Mesenchymal stem cell (in vitro differentiated cells and primary cell): ENCODE data around the gene DENND5B.
A peak's percentile ranks its signal among the peaks of the same experiment; 100 is the strongest.

Source experiments
- DNase-seq: peaks from one replicate; pipeline ENCODE4 v3.0.0-alpha.2; 2013
- H2AFZ ChIP-seq: one replicate; pipeline ENCODE4 v1.6.1; 2013; ENCODE audit warnings: low read depth, mild to moderate bottlenecking, control low read depth, inconsistent platforms, low read length, moderate library complexity
- H2AK5ac ChIP-seq: 2 replicates; pipeline ENCODE4 v1.6.1; 2013; ENCODE audit warnings: low read length, moderate library complexity, mild to moderate bottlenecking, inconsistent platforms; ENCODE audit not compliant: severe bottlenecking
- H2BK120ac ChIP-seq: one replicate; pipeline ENCODE4 v1.6.1; 2013; ENCODE audit warnings: low read depth, mild to moderate bottlenecking, inconsistent platforms, low read length, moderate library complexity
- H2BK12ac ChIP-seq, 2 experiments: one replicate each; pipeline ENCODE4 v1.6.1; 2013; ENCODE audit warnings: inconsistent platforms in 2 of 2, low read length in 2 of 2, mild to moderate bottlenecking in 2 of 2, moderate library complexity in 2 of 2, control low read depth in 1 of 2
- H2BK15ac ChIP-seq: one replicate; pipeline ENCODE4 v1.6.1; 2013; ENCODE audit warnings: mild to moderate bottlenecking, low read depth, inconsistent platforms; ENCODE audit not compliant: poor library complexity, severe bottlenecking
- H2BK5ac ChIP-seq: 2 replicates; pipeline ENCODE4 v1.6.1; 2013; ENCODE audit warnings: low read depth, mild to moderate bottlenecking, low read length, control low read depth, inconsistent platforms; ENCODE audit not compliant: poor library complexity, severe bottlenecking
- H3K14ac ChIP-seq, 2 experiments: one replicate each; pipeline ENCODE4 v1.6.1; 2013; ENCODE audit warnings: inconsistent platforms in 2 of 2, low read length in 2 of 2, control low read depth in 1 of 2, mild to moderate bottlenecking in 1 of 2, moderate library complexity in 1 of 2
- H3K18ac ChIP-seq, 2 experiments: one replicate each; pipeline ENCODE4 v1.6.1; 2013; ENCODE audit warnings: inconsistent platforms in 2 of 2, low read length in 2 of 2, control low read depth in 1 of 2, low read depth in 1 of 2, mild to moderate bottlenecking in 1 of 2
- H3K23ac ChIP-seq, 2 experiments: one replicate each; pipeline ENCODE4 v1.6.1; 2013; ENCODE audit warnings: inconsistent platforms in 2 of 2, low read length in 2 of 2, mild to moderate bottlenecking in 2 of 2, moderate library complexity in 2 of 2, control low read depth in 1 of 2
- H3K27ac ChIP-seq: 2 replicates; pipeline ENCODE4 v1.5.1; 2013; ENCODE audit warnings: mild to moderate bottlenecking, moderate library complexity, low read length, control low read depth, inconsistent platforms; ENCODE audit not compliant: poor library complexity, severe bottlenecking
- H3K27me3 ChIP-seq, 2 experiments: 2 replicates each; pipeline versions ENCODE4 v1.6.1 to v1.7.0; 2013; ENCODE audit warnings: low read length in 2 of 2, mild to moderate bottlenecking in 2 of 2, moderate library complexity in 2 of 2, control low read depth in 1 of 2, inconsistent platforms in 1 of 2; ENCODE audit not compliant: control insufficient read depth in 1 of 2, insufficient read depth in 1 of 2
- H3K36me3 ChIP-seq, 2 experiments: 2 replicates each; pipeline versions ENCODE4 v1.6.1 to v1.7.0; 2013; ENCODE audit warnings: low read length in 2 of 2, control low read depth in 1 of 2, inconsistent platforms in 1 of 2, low read depth in 1 of 2, mild to moderate bottlenecking in 1 of 2; ENCODE audit not compliant: insufficient read depth in 2 of 2, control insufficient read depth in 1 of 2
- H3K4ac ChIP-seq, 2 experiments: one replicate each; pipeline ENCODE4 v1.6.1; 2013; ENCODE audit warnings: inconsistent platforms in 2 of 2, low read length in 2 of 2, mild to moderate bottlenecking in 2 of 2, moderate library complexity in 2 of 2, control low read depth in 1 of 2, low read depth in 1 of 2
- H3K4me1 ChIP-seq: 2 replicates; pipeline ENCODE4 v1.6.1; 2013; ENCODE audit warnings: low read depth, low read length, control low read depth; ENCODE audit not compliant: control insufficient read depth, insufficient read depth
- H3K4me2 ChIP-seq: 2 replicates; pipeline ENCODE4 v1.6.1; 2013; ENCODE audit warnings: low read length, mild to moderate bottlenecking, inconsistent platforms; ENCODE audit not compliant: poor library complexity, severe bottlenecking
- H3K4me3 ChIP-seq, 2 experiments: 2 replicates each; pipeline versions ENCODE4 v1.5.1 to v1.7.0; 2013; ENCODE audit warnings: low read length in 2 of 2, mild to moderate bottlenecking in 2 of 2, control low read depth in 1 of 2, low read depth in 1 of 2; ENCODE audit not compliant: insufficient read depth in 1 of 2
- H3K79me1 ChIP-seq: replicated peaks from 2 replicates; pipeline ENCODE4 v1.6.1; 2013; ENCODE audit warnings: mild to moderate bottlenecking, control low read depth, low read length, inconsistent platforms; ENCODE audit not compliant: poor library complexity, severe bottlenecking
- H3K9ac ChIP-seq: 2 replicates; pipeline ENCODE4 v1.7.0; 2013; ENCODE audit warnings: mild to moderate bottlenecking, low read length, moderate library complexity
- H3K9me3 ChIP-seq: 2 replicates; pipeline ENCODE4 v1.7.0; 2013; ENCODE audit warnings: mild to moderate bottlenecking, low read length; ENCODE audit not compliant: control insufficient read depth
- H4K8ac ChIP-seq: one replicate; pipeline ENCODE4 v1.6.1; 2013; ENCODE audit warnings: inconsistent platforms, mild to moderate bottlenecking, low read length, moderate library complexity
- H4K91ac ChIP-seq: one replicate; pipeline ENCODE4 v1.6.1; 2013; ENCODE audit warnings: mild to moderate bottlenecking, low read length, inconsistent platforms
- WGBS: methylation state at CpG from one replicate; pipeline ENCODE4 v1.1.7; 2013; ENCODE audit warnings: mixed read lengths; 5-methylcytosine and 5-hydroxymethylcytosine counted together

DENND5B gene

GRCh38 chr12:31456562-31456961 is 134.4 kb downstream of the DENND5B start:
- no peak overlapping the region for H3K23ac ChIP-seq
- H2BK12ac ChIP-seq = no peak overlapping the region
- H3K4me3 ChIP-seq = no peak overlapping the region
- no peak overlapping the region for H4K91ac ChIP-seq
- no peak overlapping the region for H3K9ac ChIP-seq
- no peaks in the 10 kb centered on the region for H3K27me3 ChIP-seq
- H3K79me1 ChIP-seq = peaks cover 2% of the 10 kb centered on the region
- no peak overlapping the region for H3K27ac ChIP-seq
- H3K4me2 ChIP-seq = no peak overlapping the region
- H2BK15ac ChIP-seq = no peak overlapping the region
- no peaks in the 10 kb centered on the region for H3K4me1 ChIP-seq
- H2AK5ac ChIP-seq = no peak overlapping the region
- H2AFZ ChIP-seq = no peak overlapping the region
- no peak overlapping the region for H3K4ac ChIP-seq
- no peak for DNase-seq
- no peak overlapping the region for H2BK5ac ChIP-seq
- no peak overlapping the region for H4K8ac ChIP-seq
- 100% methylated on average over 1 of the region's 2 CpGs for WGBS
- no peak overlapping the region for H2BK120ac ChIP-seq
- no peak overlapping the region for H3K14ac ChIP-seq
- no peaks in the 10 kb centered on the region for H3K9me3 ChIP-seq
- no peak overlapping the region for H3K18ac ChIP-seq
- peaks cover 9 to 23% of the 10 kb centered on the region in 2 experiments for H3K36me3 ChIP-seq

- Histone ChIP-seq H3K23ac (no peak overlapping the region), H2AK5ac (no peak overlapping the region), H3K4me2 (no peak overlapping the region), H3K18ac (no peak overlapping the region), H3K27ac (no peak overlapping the region), H3K4ac (no peak overlapping the region), H2BK12ac (no peak overlapping the region), H2BK5ac (no peak overlapping the region), H3K14ac (no peak overlapping the region), H4K91ac (no peak overlapping the region), H2AFZ (no peak overlapping the region), H3K9me3 (no peaks in the 10 kb centered on the region), H3K4me3 (no peak overlapping the region), H3K9ac (no peak overlapping the region), H2BK120ac (no peak overlapping the region), H3K36me3 (peaks cover 5 to 15% of the 10 kb centered on the region in 2 experiments), H3K4me1 (peaks cover 2% of the 10 kb centered on the region), H3K27me3 (no peaks in the 10 kb centered on the region), H2BK15ac (no peak overlapping the region), H3K79me1 (peaks cover 1% of the 10 kb centered on the region), H4K8ac (no peak overlapping the region)
- no CpG with 5 or more reads among the region's 2 CpGs for WGBS
- no peak for DNase-seq
Observed at GRCh38 chr12:31444736-31445135, 146.2 kb downstream of the DENND5B start.

- Histone ChIP-seq H4K8ac (no peak overlapping the region), H4K91ac (no peak overlapping the region), H2AFZ (no peak overlapping the region), H3K9ac (no peak overlapping the region), H3K79me1 (peaks cover 1% of the 10 kb centered on the region), H3K36me3 (peaks cover 5 to 10% of the 10 kb centered on the region in 2 experiments), H2BK15ac (no peak overlapping the region), H3K27me3 (no peaks in the 10 kb centered on the region), H2BK120ac (no peak overlapping the region), H3K14ac (no peak overlapping the region), H3K4me2 (no peak overlapping the region), H2BK5ac (no peak overlapping the region), H2AK5ac (no peak overlapping the region), H3K27ac (no peak overlapping the region), H3K23ac (no peak overlapping the region), H3K4ac (no peak overlapping the region), H3K9me3 (no peaks in the 10 kb centered on the region), H2BK12ac (no peak overlapping the region), H3K4me3 (no peak overlapping the region), H3K18ac (no peak overlapping the region), H3K4me1 (peaks cover 4% of the 10 kb centered on the region)
- no peak for DNase-seq
- over 99% methylated on average over 4 of the region's 4 CpGs for WGBS
Observed at GRCh38 chr12:31440586-31440985, 150.3 kb downstream of the DENND5B start.

GRCh38 chr12:31440134-31440533 is 150.8 kb downstream of the DENND5B start:
- H3K4ac ChIP-seq = no peak overlapping the region
- no peak overlapping the region for H3K18ac ChIP-seq
- no peak overlapping the region for H2BK15ac ChIP-seq
- no peak for DNase-seq
- peaks cover 1% of the 10 kb centered on the region for H3K79me1 ChIP-seq
- peaks cover 4% of the 10 kb centered on the region for H3K4me1 ChIP-seq
- peak overlapping the region; percentile 34 for H3K27ac ChIP-seq
- H3K9me3 ChIP-seq = no peaks in the 10 kb centered on the region
- no peak overlapping the region for H2BK120ac ChIP-seq
- H3K4me3 ChIP-seq = no peak overlapping the region
- H3K14ac ChIP-seq = no peak overlapping the region
- H2BK12ac ChIP-seq = no peak overlapping the region
- H3K9ac ChIP-seq = no peak overlapping the region
- H3K23ac ChIP-seq = no peak overlapping the region
- H2AK5ac ChIP-seq = no peak overlapping the region
- H4K91ac ChIP-seq = no peak overlapping the region
- no peak overlapping the region for H2BK5ac ChIP-seq
- H3K36me3 ChIP-seq = peaks cover 5 to 10% of the 10 kb centered on the region in 2 experiments
- WGBS = 95% methylated on average over 3 of the region's 4 CpGs
- H4K8ac ChIP-seq = no peak overlapping the region
- no peaks in the 10 kb centered on the region for H3K27me3 ChIP-seq
- no peak overlapping the region for H3K4me2 ChIP-seq
- no peak overlapping the region for H2AFZ ChIP-seq
